Muscle layer of duodenum (tissue), 2 donors: ENCODE data around the gene MEIS1.

Source experiments
- H3K27ac ChIP-seq: one replicate; pipeline ENCODE4 v1.7.0; 2013; ENCODE audit warnings: mild to moderate bottlenecking, low read length
- H3K27me3 ChIP-seq: one replicate; pipeline ENCODE4 v1.7.0; 2013; ENCODE audit warnings: low read depth, mild to moderate bottlenecking, control low read depth, low read length
- H3K36me3 ChIP-seq, 2 donors: one replicate each; pipeline ENCODE4 v1.7.0; 2013; ENCODE audit warnings: low read length in 2 of 2, control low read depth in 1 of 2, mild to moderate bottlenecking in 1 of 2; ENCODE audit not compliant: insufficient read depth in 2 of 2, control insufficient read depth in 1 of 2
- H3K4me1 ChIP-seq, 2 donors: one replicate each; pipeline ENCODE4 v1.7.0; 2013; ENCODE audit warnings: low read length in 2 of 2, mild to moderate bottlenecking in 2 of 2, control low read depth in 1 of 2, moderate library complexity in 1 of 2; ENCODE audit not compliant: insufficient read depth in 2 of 2, control insufficient read depth in 1 of 2
- H3K4me3 ChIP-seq, 2 donors: one replicate each; pipeline ENCODE4 v1.7.0; 2013; ENCODE audit warnings: low read length in 2 of 2, low read depth in 1 of 2, mild to moderate bottlenecking in 1 of 2
- H3K9me3 ChIP-seq, 2 donors: one replicate each; pipeline ENCODE4 v1.7.0; 2013; ENCODE audit warnings: low read length in 2 of 2, control low read depth in 1 of 2, mild to moderate bottlenecking in 1 of 2; ENCODE audit not compliant: control insufficient read depth in 1 of 2
- donor health status: healthy.

Gene MEIS1

GRCh38 chr2:66579186-66580126, 144.5 kb downstream of the MEIS1 start:
- H3K4me1 ChIP-seq: peaks cover 0 to 8% of the 10 kb centered on the region in 2 donors
- peak overlapping the region; percentile 93 for H3K27ac ChIP-seq
- peaks cover 58% of the 10 kb centered on the region for H3K27me3 ChIP-seq
- no peak overlapping the region for H3K4me3 ChIP-seq
- H3K36me3 ChIP-seq: no peaks in the 10 kb centered on the region
- H3K9me3 ChIP-seq: no peaks in the 10 kb centered on the region

GRCh38 chr2:66580166-66581049, 145.5 kb downstream of the MEIS1 start:
- H3K4me3 ChIP-seq: peak overlapping the region; percentile 49 to 63
- no peaks in the 10 kb centered on the region for H3K9me3 ChIP-seq
- H3K4me1 ChIP-seq: peaks cover 0 to 8% of the 10 kb centered on the region in 2 donors
- peaks cover 58% of the 10 kb centered on the region for H3K27me3 ChIP-seq
- no peaks in the 10 kb centered on the region for H3K36me3 ChIP-seq
- H3K27ac ChIP-seq: peak overlapping the region; percentile 93

DNA sequence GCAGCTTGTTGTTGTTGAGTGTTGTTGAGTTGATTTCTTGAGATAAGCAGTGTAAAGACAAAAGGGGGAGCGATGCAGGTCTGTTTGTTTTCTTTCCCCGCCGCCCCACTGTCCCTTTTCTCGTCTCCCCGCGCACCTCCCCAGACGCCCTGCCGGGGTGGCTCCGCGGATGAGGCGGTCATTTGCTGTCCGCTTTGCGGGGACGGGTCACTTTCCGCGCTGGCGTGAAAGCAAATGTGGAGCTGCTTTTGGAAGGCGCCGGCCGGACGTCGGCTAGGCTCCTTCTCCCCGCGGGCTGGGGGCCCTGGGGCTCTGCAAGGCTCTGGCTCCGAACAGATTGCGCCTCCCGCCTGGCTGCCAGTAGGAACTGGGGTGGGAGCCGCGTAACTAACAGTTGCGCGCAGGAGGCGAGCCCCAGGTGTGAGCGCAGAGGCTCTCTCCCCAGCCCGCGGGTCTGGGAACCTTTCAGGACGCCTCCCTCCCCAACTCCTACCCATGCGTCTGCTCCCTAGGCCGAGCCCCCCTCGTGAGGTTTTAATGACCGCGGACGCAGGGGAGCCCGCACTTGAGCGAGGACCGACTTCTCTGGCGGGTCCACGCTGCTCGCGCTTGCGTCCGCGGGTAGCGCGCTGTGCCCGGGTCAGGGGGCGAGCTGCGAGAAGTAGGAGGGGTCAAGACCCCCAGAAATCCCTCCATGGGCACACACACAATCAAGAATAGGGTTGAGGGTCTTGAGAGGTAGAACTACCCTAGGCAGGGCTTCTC, 146.6 kb downstream of the MEIS1 start:
- peaks cover 0 to 7% of the 10 kb centered on the region in 2 donors for H3K4me1 ChIP-seq
- peaks cover 57% of the 10 kb centered on the region for H3K27me3 ChIP-seq

DNA sequence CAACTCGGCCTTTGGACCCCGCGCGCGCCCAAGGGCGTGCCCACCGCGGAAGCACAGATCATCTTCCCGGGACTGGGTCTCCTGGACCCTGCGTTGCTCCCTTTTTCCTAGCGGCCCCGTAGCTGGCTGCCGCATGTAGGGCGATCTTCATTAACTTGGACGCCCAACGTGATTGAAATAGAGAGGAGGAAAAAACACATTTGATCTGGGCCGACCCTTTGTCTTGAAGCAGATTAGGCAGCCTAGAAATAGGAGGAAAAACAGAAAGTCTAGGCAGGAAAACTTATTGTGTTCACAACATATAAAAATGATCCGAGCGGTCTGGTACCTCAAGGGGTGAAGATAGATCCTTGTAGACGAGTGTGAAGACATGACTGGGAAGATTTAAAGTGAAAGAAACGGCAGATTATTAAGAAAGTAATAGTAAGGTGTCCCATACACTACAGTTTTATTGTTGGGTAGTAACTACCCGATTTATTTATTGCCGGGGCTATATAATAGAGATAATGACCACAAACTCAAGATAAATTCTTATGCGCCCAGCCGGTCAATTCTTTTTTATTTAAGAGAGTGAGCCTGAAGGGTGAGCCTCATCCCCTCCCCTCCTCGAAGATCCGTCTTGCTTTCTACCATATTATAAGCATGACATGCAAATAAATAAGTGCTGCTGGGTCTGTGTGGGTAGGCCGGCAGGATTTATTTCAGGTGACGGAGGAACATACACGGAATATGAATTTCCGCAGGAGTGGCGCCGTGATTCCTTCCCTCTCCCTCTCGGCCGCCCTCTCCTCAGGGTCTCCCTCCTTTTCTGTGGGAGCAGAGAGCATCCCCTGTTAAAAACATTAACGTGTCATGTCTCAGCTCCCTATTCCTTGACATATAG, 147.4 kb downstream of the MEIS1 start:
- Histone ChIP-seq H3K4me1 (no peaks in the 10 kb centered on the region), H3K9me3 (no peaks in the 10 kb centered on the region), H3K27ac (peak overlapping the region; percentile 93), H3K27me3 (peaks cover 48% of the 10 kb centered on the region), H3K4me3 (peak overlapping the region; percentile 49 to 63), H3K36me3 (no peaks in the 10 kb centered on the region)

More for the DNA sequence above, 146.6 kb downstream of the MEIS1 start:
- H3K27ac ChIP-seq: peak overlapping the region; percentile 93
- H3K36me3 ChIP-seq: no peaks in the 10 kb centered on the region
- H3K9me3 ChIP-seq: no peaks in the 10 kb centered on the region
- H3K4me3 ChIP-seq: peak overlapping the region; percentile 49 to 63

- Histone ChIP-seq H3K27ac (peak overlapping the region; percentile 93), H3K27me3 (peaks cover 40% of the 10 kb centered on the region), H3K36me3 (no peaks in the 10 kb centered on the region), H3K9me3 (no peaks in the 10 kb centered on the region), H3K4me1 (no peaks in the 10 kb centered on the region), H3K4me3 (peak overlapping the region; percentile 49 to 63)
Measured at GRCh38 chr2:66582987-66583880, 148.3 kb downstream of the MEIS1 start.

DNA sequence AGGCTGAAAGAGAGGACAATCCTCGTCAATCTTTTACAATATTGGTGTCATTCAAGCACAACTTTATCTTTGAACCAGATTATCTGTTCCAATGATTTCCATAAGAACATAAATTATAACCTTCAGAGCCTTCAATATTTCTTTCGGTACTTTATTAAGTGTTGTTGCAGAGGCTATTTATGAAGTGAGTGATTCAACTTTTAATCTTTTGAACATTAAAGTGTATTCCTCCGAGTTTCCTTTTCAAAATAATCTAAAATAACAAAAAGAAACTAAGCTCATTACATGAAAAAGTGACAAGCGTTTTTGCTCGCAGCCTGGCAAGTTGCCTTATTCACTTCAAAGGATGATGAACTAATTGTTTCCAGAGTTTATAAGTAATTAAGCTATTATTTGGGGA, 149.0 kb downstream of the MEIS1 start:
- Histone ChIP-seq H3K4me1 (no peaks in the 10 kb centered on the region), H3K27me3 (peaks cover 34% of the 10 kb centered on the region), H3K4me3 (peak overlapping the region; percentile 49 to 63), H3K36me3 (no peaks in the 10 kb centered on the region), H3K9me3 (no peaks in the 10 kb centered on the region), H3K27ac (peak overlapping the region; percentile 93)

- Histone ChIP-seq H3K27ac (no peak overlapping the region), H3K27me3 (peaks cover 26% of the 10 kb centered on the region), H3K4me1 (no peaks in the 10 kb centered on the region), H3K36me3 (no peaks in the 10 kb centered on the region), H3K4me3 (no peak overlapping the region), H3K9me3 (no peaks in the 10 kb centered on the region)
Measured at GRCh38 chr2:66585587-66585986, 150.7 kb downstream of the MEIS1 start.

GRCh38 chr2:66587216-66587615, 152.3 kb downstream of the MEIS1 start:
- Histone ChIP-seq H3K4me1 (no peaks in the 10 kb centered on the region), H3K4me3 (no peak overlapping the region), H3K27me3 (peaks cover 13% of the 10 kb centered on the region), H3K36me3 (no peaks in the 10 kb centered on the region), H3K9me3 (no peaks in the 10 kb centered on the region), H3K27ac (no peak overlapping the region)

- Histone ChIP-seq H3K27ac (no peak overlapping the region), H3K27me3 (no peaks in the 10 kb centered on the region), H3K4me3 (no peak overlapping the region), H3K36me3 (no peaks in the 10 kb centered on the region), H3K9me3 (no peaks in the 10 kb centered on the region), H3K4me1 (peaks cover 0 to 4% of the 10 kb centered on the region in 2 donors)
Measured at GRCh38 chr2:66594001-66594400, 159.1 kb downstream of the MEIS1 start.
